Lower leg skin (tissue), 4 donors: ENCODE measurements around the gene MEP1B. TPM values are rescaled to one million over a fixed set of nuclear protein-coding genes. Genes with fewer than 3 reads are reported as not detected.

ENCODE experiments used
- DNase-seq, 2 donors: peaks; one replicate each; pipeline ENCODE4 v3.0.0-alpha.2; 2019; ENCODE audit warnings: low spot score in 2 of 2
- H3K4me3 ChIP-seq: fragments of 200-600 bp; sonication (generic); 2 replicates; pipeline ENCODE4 v1.5.1; 2017; ENCODE audit warnings: mild to moderate bottlenecking, low read depth; ENCODE audit not compliant: poor library complexity, severe bottlenecking
- POLR2A ChIP-seq, 2 donors: fragments of 450-650 bp; IDR thresholded peaks; one replicate each; pipeline ENCODE4 v1.6.1; 2016 to 2017; ENCODE audit warnings: antibody characterized with exemption in 2 of 2, mild to moderate bottlenecking in 1 of 2, moderate library complexity in 1 of 2
- WGBS, 2 donors: methylation state at CpG; one replicate each; pipeline ENCODE4 v1.1.5; 2018; 5-methylcytosine and 5-hydroxymethylcytosine counted together
- intact Hi-C: fragments of 100-400 bp; cut with DNase I; formaldehyde crosslinking; loops from one replicate; pipeline ENCODE4 v1.15.0; 2023; ENCODE audit warnings: low total_unique reads
- total RNA-seq, 4 donors: library from RNA; depleted of rRNA; stranded (reverse); fragments of >200 nt; gene quantifications; one replicate each; pipeline ENCODE4 v1.1.0, GENCODE V29; 2016
- TF ChIP-seq, protein P1 (sequence below), 3 donors: fragments of 450-650 bp; IDR thresholded peaks; one replicate each; pipeline ENCODE4 v1.5.1; 2016; ENCODE audit warnings: antibody characterized with exemption in 3 of 3, mild to moderate bottlenecking in 3 of 3, moderate library complexity in 2 of 3

The MEP1B gene
- total RNA-seq, 4 donors from 2014 or later, result not detected

DNA sequence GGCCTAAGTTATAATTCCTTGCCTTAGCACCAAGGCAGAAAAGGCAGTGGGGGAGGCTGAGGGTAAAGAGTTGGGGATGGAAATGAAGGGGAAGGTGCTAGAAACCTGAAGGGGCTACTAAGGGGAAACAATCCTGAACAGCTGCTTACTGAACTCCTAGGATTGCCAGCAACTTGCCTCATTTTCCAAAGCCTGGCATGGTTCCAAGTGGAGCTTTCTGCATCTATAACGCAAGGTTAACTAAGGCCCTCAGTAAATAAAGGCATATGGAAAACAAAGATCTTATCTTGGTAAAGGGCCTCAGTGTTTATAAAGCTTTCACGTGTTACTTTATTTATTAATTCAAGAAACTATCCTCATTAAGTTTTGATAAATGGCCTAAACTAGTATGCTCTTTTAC lies 10.9 kb downstream of the MEP1B start:
- H3K4me3 ChIP-seq, result no peak overlapping the region
- DNase-seq, result no peak
- TF ChIP-seq, protein P1, sequence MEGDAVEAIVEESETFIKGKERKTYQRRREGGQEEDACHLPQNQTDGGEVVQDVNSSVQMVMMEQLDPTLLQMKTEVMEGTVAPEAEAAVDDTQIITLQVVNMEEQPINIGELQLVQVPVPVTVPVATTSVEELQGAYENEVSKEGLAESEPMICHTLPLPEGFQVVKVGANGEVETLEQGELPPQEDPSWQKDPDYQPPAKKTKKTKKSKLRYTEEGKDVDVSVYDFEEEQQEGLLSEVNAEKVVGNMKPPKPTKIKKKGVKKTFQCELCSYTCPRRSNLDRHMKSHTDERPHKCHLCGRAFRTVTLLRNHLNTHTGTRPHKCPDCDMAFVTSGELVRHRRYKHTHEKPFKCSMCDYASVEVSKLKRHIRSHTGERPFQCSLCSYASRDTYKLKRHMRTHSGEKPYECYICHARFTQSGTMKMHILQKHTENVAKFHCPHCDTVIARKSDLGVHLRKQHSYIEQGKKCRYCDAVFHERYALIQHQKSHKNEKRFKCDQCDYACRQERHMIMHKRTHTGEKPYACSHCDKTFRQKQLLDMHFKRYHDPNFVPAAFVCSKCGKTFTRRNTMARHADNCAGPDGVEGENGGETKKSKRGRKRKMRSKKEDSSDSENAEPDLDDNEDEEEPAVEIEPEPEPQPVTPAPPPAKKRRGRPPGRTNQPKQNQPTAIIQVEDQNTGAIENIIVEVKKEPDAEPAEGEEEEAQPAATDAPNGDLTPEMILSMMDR (IDR thresholded peaks at IDR 0.05), result no peak
- no peak for TF ChIP-seq POLR2A (IDR thresholded peaks at IDR 0.05)
- 53 to 59% methylated on average over 2 of the region's 2 CpGs for WGBS, 2 donors
- intact Hi-C loops, result no loop called here

DNA sequence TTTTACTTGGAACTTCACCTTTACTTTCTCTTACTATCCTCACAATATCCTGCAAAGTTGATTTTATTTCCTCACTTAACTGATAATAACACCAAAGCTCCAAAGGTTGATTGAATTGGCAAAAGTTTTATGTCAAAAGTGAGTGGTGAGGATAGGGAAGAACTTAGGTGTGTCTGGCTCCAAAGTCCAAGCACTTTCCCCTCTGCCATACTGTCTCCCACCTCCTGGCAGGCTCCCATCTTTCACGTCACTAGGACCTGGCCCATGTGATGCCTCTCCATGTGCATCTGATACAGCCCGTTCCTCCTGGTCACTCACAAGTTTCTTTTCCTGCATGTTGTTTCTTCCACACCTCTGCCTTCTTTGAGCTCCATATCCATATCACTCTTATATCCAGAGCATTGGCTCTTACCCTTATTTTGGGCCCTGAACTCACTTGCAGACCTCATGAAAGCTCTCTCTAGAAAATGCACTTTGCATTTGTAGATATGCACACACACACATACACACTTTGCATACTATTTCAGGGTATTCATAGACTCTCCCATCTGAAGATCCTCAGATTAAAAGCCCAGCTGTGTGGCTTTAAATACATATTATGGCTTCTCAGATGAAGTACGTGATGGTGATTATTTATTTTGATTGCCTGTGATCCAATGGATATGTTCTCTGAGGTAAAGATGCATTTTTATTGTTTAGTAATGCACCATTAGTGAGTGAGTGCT lies 12.3 kb downstream of the MEP1B start:
- no peak overlapping the region for H3K4me3 ChIP-seq
- TF ChIP-seq POLR2A (IDR thresholded peaks at IDR 0.05), result no peak
- TF ChIP-seq, protein P1 (IDR thresholded peaks at IDR 0.05), result no peak
- DNase-seq, result no peak
- intact Hi-C loops, result no loop called here
- WGBS, 2 donors, result 79 to 85% methylated on average over 3 of the region's 3 CpGs

DNA sequence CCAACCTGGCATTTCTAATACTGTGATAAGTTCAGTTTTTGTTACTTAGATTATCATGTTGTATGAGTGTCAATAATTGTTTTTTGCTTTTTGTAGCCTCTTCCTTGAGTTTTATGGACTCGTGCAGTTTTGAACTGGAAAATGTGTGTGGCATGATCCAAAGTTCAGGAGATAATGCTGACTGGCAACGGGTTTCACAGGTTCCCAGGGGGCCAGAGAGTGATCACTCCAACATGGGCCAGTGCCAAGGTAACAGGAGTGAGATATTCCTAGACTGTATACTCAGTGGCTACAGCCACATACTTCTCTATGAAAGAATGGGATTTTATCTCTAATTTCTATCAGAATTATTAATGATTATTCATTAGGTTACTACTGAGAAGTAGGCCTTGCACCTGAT lies 18.2 kb downstream of the MEP1B start:
- intact Hi-C loops, result no loop called here
- WGBS, 2 donors, result 20 to 34% methylated on average over 2 of the region's 2 CpGs

DNA sequence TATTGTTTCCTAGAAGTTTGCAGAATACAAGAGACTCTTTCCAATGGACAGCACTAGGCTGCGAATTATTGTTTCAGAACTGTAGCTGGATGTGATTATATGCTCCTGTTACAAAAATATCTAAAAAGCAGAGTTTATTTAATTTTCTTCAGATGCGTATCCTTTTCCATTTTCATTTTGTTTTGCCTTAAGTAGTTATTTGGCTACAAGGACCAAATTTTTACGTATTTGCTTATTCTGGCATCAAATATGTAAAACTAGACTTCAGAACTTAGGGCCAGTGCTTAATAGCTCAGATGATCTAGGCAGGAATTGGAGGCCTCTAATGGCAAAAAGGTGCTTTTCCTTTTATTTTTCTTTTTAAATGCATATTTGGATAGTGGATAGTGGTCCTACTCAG lies 18.7 kb downstream of the MEP1B start:
- 66 to 70% methylated on average over 3 of the region's 3 CpGs for WGBS, 2 donors
- intact Hi-C loops, result no loop called here
- TF ChIP-seq, protein P1 (IDR thresholded peaks at IDR 0.05), result no peak
- TF ChIP-seq POLR2A (IDR thresholded peaks at IDR 0.05), result no peak
- no peak overlapping the region for H3K4me3 ChIP-seq
- DNase-seq, result no peak

More for the DNA sequence above, 18.2 kb downstream of the MEP1B start:
- no peak overlapping the region for H3K4me3 ChIP-seq
- DNase-seq, result no peak
- TF ChIP-seq, protein P1 (IDR thresholded peaks at IDR 0.05), result no peak
- no peak for TF ChIP-seq POLR2A (IDR thresholded peaks at IDR 0.05)

DNA sequence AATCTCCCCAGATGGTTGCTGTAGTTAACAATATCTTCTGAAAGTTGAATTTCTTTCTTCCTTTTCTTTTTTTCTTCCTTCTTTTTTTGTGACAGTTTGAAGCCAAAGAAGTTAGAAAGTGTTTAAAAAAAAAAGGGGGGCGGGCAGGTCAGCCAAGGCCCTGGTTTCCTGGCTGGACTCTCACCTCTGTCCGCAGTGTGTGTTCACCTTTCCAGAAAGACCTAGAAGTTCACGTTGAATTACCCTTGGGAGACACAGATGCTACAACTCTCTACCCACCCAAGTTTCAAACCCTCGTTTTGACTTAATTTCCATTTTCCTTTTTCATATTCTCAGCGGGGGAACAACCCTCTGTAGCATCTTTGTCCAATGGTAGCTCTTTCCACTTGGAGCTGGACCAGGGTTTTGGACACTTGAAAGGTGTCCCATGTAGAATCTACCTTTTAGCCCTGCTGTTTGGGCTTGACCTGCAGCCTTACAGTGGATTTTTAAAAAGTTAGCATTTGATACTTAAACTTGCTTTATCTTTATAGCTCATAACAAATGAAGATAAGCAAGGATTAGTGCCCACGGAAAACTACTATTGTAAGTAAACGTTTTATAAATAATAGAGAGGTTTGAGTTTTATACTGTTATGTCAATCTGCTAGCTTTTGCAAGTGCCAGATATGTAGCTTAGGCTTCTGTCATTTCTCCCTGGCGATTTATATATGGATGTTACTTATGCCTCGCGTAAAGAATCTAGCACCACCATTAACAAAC lies 20.0 kb downstream of the MEP1B start:
- intact Hi-C loops, result no loop called here
- TF ChIP-seq, protein P1 (IDR thresholded peaks at IDR 0.05), result no peak
- TF ChIP-seq POLR2A (IDR thresholded peaks at IDR 0.05), result no peak
- DNase-seq, result no peak
- 80 to 91% methylated on average over 10 of the region's 10 CpGs for WGBS, 2 donors
- no peak overlapping the region for H3K4me3 ChIP-seq
